Activated CD4-positive, CD25-positive, alpha-beta regulatory T cell treated with anti-CD3 and anti-CD28 coated beads, Interleukin-2, amount 50 U/mL, for 24 hours (primary cell): ENCODE measurements around the gene PDE9A.

Source experiments
- ATAC-seq, 2 donors: fragments of 150-1000 bp; cut with Tn5 transposase; one replicate each; pipeline ENCODE4 v1.10.0; 2021; ENCODE audit warnings: mild to moderate bottlenecking in 1 of 2, moderate library complexity in 1 of 2

Gene PDE9A

GRCh38 chr21:42644223-42645208 is 8.9 kb upstream of the PDE9A start:
- ATAC-seq: no peak

- no peak for ATAC-seq
Measured at GRCh38 chr21:42645211-42646075, 8.0 kb upstream of the PDE9A start.

- no peak for ATAC-seq
Measured at GRCh38 chr21:42646076-42646825, 7.2 kb upstream of the PDE9A start.

- ATAC-seq: no peak
Measured at GRCh38 chr21:42646836-42647235, 6.6 kb upstream of the PDE9A start.

GRCh38 chr21:42648606-42649005 is 4.8 kb upstream of the PDE9A start:
- no peak for ATAC-seq

- no peak for ATAC-seq
Measured at GRCh38 chr21:42649122-42650032, 4.0 kb upstream of the PDE9A start.

GRCh38 chr21:42650033-42650370 is 3.4 kb upstream of the PDE9A start:
- ATAC-seq: no peak

GRCh38 chr21:42650441-42651421 is 2.7 kb upstream of the PDE9A start:
- no peak for ATAC-seq

- ATAC-seq: no peak
Measured at GRCh38 chr21:42651515-42652401, 1.7 kb upstream of the PDE9A start.

- ATAC-seq: no peak
Measured at GRCh38 chr21:42652527-42653230, 742 bp upstream of the PDE9A start.

GRCh38 chr21:42654179-42654912 is 925 bp downstream of the PDE9A start:
- no peak for ATAC-seq

- no peak for ATAC-seq
Measured at GRCh38 chr21:42654913-42655795, 1.7 kb downstream of the PDE9A start.

- no peak for ATAC-seq
Measured at GRCh38 chr21:42655796-42656770, 2.7 kb downstream of the PDE9A start.

GRCh38 chr21:42656872-42657271 is 3.5 kb downstream of the PDE9A start:
- ATAC-seq: no peak

- ATAC-seq: no peak
Measured at GRCh38 chr21:42657676-42658319, 4.4 kb downstream of the PDE9A start.
